Measurements from ENCODE around the gene RAPGEF3.

RAPGEF3 gene

GRCh38 chr12:47772738-47773061 is 14.0 kb upstream of the RAPGEF3 start:
- no peak for TF ChIP-seq POLR2A (IDR thresholded peaks at IDR 0.05; ENCODE audit: low read depth, low read length)
- TF ChIP-seq POLR2AphosphoS5 (IDR thresholded peaks at IDR 0.05; ENCODE audit: low read depth, low read length): no peak
- no peak for TF ChIP-seq TAF1 (IDR thresholded peaks at IDR 0.05; ENCODE audit: borderline replicate concordance, low read depth, low read length)
- no peak for FAIRE-seq

DNA sequence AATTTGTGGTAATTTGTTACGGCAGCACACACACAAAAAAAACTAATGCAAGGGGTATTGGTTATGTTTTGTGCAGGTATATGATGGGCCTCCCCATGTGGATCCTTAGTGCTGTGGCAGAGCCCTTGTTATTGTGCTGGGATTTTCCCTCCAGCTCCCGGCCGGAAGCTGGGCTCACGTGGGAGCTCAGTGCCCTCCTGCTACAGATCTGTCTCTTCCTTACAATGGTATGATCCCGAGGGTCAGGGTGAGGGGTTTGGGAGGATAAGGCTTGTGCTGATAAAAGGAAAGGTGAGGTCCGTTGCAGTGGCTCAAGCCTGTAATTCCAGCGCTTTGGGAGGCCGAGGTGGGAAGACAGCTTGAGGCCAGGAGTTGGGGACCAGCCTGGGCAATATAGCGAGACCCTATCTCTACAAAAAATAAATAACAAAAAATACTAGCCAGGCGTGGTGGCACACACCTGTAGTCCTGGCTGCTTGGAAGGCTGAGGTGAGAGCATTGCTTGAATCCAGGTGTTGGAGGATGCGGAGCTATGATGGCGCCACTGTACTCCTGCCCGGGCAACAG is 13.5 kb upstream of the RAPGEF3 start:
- FAIRE-seq: no peak
- TF ChIP-seq POLR2A (IDR thresholded peaks at IDR 0.05; ENCODE audit: low read depth, low read length): no peak
- no peak for TF ChIP-seq POLR2AphosphoS5 (IDR thresholded peaks at IDR 0.05; ENCODE audit: low read depth, low read length)
- no peak for TF ChIP-seq TAF1 (IDR thresholded peaks at IDR 0.05; ENCODE audit: borderline replicate concordance, low read depth, low read length)

More at GRCh38 chr12:47772738-47773061, 14.0 kb upstream of the RAPGEF3 start:
- DNase-seq (ENCODE audit: insufficient read length): no peak

DNA sequence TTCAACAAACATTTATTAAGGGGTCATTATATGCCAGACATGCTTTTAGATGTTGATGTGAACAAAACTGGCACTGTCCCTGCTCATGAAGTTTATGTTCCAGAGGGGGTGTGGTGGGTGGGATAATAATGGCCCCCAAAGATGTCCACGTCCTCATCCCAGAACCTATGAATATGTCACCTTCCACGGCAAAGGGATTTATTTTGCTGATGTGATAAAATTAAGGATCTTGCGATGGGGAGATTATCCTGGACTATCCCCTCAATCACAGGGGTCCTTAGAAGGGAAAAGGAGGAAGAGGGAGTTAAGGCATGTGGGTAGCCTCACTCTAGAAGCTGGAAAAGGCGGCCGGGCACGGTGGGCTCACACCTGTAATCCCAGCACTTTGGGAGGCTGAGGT is 12.6 kb upstream of the RAPGEF3 start:
- FAIRE-seq: no peak
- TF ChIP-seq POLR2A (IDR thresholded peaks at IDR 0.05; ENCODE audit: low read depth, low read length) (no peak), TAF1 (IDR thresholded peaks at IDR 0.05; ENCODE audit: borderline replicate concordance, low read depth, low read length) (no peak), POLR2AphosphoS5 (IDR thresholded peaks at IDR 0.05; ENCODE audit: low read depth, low read length) (no peak)
- DNase-seq (ENCODE audit: insufficient read length): no peak

More for the DNA sequence above, 13.5 kb upstream of the RAPGEF3 start:
- no peak for DNase-seq (ENCODE audit: insufficient read length)

DNA sequence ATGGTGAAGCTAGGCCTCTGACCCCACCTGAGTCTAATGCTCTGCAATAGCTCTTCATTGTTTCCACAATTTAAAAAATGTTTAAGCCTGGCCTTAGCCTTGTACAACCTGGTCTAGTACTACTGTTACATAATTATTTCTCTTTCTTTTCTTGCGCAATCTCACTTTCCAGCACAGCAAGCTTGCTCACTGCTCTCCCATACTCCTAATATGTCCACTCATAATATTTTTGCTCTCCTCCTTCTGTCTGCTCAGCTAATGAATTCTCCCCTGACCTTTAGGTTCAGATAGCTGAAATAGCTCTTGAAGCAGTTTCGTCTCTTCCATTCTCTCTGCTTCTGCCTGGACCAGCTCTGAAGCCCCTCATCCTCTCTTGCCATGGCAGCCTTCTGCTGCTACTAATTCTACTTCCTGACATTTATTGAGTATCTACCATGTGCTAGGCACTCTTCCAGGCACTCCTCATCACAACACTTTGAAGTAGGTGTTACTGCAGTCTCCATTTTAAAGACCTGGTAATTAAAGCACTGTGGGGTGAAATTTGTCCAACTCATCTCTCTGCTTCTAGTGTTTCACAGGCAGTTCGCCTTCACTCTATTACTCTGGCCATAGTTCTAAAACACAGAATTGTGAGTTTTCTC is 11.5 kb upstream of the RAPGEF3 start:
- FAIRE-seq (no peak), DNase-seq (ENCODE audit: insufficient read length) (no peak)
- TF ChIP-seq POLR2AphosphoS5 (IDR thresholded peaks at IDR 0.05; ENCODE audit: low read depth, low read length) (no peak), POLR2A (IDR thresholded peaks at IDR 0.05; ENCODE audit: low read depth, low read length) (no peak), TAF1 (IDR thresholded peaks at IDR 0.05; ENCODE audit: borderline replicate concordance, low read depth, low read length) (no peak)

DNA sequence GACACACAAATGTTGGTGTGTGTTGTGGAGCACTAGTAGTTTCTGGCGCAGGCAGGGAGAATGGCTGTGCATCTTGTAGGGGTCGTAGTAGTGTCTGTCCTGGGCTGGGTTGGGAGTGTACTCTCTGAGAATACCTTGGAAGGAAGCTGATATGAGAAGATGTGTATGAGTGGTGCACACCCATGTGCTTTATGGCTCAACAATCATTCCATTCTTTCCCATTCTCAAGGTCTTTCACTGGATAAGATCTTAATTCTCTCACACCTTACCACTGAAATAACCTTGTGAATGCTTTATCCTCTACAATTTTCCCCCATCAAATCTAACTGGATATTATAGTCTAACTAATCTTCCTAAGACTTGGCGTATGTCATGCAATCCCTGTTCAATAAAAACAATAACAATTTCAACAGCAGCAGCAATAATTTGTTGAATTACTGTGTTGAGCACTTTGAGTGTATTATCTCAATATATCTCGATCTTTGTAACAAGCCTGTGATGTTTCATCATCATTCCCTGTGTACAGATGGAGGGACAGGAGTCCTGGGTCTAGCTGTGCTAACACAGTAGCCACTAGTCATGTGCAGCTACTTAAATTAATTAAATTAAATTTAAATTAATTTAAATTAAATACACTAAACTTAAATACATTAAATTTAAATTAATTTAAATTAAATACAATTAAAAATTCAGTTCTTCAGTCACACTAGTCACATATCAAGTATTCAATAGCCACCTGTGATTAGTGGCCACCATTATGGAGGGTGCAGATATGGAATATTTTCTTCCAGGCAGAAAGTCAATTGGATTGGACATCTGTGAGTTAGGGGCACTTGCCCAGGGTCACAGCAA is 10.8 kb upstream of the RAPGEF3 start:
- no peak for FAIRE-seq
- DNase-seq (ENCODE audit: insufficient read length): no peak
- TF ChIP-seq TAF1 (IDR thresholded peaks at IDR 0.05; ENCODE audit: borderline replicate concordance, low read depth, low read length) (no peak), POLR2A (IDR thresholded peaks at IDR 0.05; ENCODE audit: low read depth, low read length) (no peak), POLR2AphosphoS5 (IDR thresholded peaks at IDR 0.05; ENCODE audit: low read depth, low read length) (no peak)

DNA sequence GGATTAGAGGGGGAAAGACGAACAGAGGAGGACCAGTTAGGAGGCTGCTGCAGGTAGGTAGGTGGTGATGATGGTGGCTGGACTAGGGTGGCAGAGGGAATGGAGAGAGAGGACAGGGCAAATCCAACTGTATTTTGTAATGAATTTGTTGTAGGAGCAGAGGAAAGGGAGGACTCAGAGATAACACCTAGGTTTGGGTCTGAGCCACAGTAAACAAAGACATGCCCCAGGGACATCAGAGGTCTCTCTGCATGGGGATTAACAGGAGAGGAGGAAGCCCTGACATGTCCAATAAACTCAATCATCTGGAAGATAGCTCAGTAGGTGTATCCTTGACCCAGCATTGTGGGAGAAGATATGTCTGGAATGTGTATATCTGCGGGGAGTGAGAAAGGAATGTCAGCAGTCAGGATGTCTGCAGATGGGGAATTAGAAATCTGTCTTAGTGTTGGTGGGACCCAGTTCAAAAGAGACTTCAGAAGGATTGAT is 9.7 kb upstream of the RAPGEF3 start:
- no peak for FAIRE-seq
- no peak for TF ChIP-seq TAF1 (IDR thresholded peaks at IDR 0.05; ENCODE audit: borderline replicate concordance, low read depth, low read length)
- no peak for TF ChIP-seq POLR2A (IDR thresholded peaks at IDR 0.05; ENCODE audit: low read depth, low read length)
- no peak for TF ChIP-seq POLR2AphosphoS5 (IDR thresholded peaks at IDR 0.05; ENCODE audit: low read depth, low read length)
- DNase-seq (ENCODE audit: insufficient read length): no peak

DNA sequence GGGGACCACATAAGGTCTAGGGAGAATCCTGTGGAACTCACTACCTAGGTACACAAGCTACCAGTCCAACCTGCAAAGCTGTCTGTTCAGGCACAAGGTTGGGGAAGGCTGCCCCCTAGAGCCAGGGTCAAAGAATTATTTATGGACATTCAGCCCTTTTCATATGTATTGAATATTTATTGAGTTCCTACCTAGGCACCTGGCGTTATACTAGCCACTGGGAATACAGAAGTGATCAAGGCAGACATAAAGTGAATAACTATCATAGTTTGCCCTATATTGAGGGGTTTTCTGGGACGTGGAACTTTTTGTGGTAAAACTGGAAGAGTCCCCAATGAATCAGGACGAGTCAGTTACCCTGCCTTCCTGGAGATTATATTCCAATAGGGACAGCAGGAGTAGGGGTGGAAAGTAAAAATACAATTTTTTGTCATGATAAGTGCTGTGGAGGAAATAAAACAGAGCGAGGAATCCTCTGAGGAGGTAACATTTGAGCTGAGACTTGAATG is 8.6 kb upstream of the RAPGEF3 start:
- TF ChIP-seq TAF1 (IDR thresholded peaks at IDR 0.05; ENCODE audit: borderline replicate concordance, low read depth, low read length) (no peak), POLR2AphosphoS5 (IDR thresholded peaks at IDR 0.05; ENCODE audit: low read depth, low read length) (no peak), POLR2A (IDR thresholded peaks at IDR 0.05; ENCODE audit: low read depth, low read length) (no peak)
- FAIRE-seq (peak; percentile 67), DNase-seq (ENCODE audit: insufficient read length) (no peak)

DNA sequence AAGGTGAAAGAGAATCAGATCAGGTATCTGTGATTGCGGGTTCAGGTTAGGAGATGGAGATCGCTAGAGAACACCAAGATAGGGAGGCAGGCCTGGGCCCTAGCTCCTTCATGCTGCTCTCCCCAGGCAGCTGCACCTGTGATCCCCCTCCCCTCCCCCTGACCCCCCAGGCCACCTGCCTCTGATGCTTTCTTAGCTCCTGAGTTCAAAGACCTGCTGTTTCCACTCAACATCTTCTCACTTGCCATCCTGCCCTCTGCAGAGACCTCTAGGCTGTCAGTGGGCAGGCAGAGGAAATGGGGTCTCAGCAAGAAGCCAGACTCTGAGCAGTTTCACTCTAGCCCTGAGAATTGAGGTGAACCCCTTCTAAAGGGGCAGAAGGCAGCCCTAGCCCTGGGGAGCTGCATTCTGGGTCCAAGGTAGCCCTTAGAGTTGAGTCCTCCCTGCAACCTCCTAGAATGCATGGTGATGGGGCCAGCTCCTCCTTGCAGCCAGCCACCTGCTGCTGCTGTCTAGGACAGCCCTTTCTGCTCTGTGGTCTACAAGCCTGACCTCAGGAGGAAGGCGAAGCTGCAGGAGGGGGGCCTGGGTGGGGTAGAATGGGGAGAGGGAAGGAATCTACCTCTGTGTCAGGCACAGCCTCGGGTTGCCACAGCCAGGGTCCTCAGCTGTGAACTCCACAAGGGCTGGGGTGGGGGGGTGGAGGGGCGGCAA is 8.0 kb upstream of the RAPGEF3 start:
- DNase-seq (ENCODE audit: insufficient read length) (no peak), FAIRE-seq (no peak)
- TF ChIP-seq POLR2AphosphoS5 (IDR thresholded peaks at IDR 0.05; ENCODE audit: low read depth, low read length) (no peak), TAF1 (IDR thresholded peaks at IDR 0.05; ENCODE audit: borderline replicate concordance, low read depth, low read length) (no peak), POLR2A (IDR thresholded peaks at IDR 0.05; ENCODE audit: low read depth, low read length) (no peak)

DNA sequence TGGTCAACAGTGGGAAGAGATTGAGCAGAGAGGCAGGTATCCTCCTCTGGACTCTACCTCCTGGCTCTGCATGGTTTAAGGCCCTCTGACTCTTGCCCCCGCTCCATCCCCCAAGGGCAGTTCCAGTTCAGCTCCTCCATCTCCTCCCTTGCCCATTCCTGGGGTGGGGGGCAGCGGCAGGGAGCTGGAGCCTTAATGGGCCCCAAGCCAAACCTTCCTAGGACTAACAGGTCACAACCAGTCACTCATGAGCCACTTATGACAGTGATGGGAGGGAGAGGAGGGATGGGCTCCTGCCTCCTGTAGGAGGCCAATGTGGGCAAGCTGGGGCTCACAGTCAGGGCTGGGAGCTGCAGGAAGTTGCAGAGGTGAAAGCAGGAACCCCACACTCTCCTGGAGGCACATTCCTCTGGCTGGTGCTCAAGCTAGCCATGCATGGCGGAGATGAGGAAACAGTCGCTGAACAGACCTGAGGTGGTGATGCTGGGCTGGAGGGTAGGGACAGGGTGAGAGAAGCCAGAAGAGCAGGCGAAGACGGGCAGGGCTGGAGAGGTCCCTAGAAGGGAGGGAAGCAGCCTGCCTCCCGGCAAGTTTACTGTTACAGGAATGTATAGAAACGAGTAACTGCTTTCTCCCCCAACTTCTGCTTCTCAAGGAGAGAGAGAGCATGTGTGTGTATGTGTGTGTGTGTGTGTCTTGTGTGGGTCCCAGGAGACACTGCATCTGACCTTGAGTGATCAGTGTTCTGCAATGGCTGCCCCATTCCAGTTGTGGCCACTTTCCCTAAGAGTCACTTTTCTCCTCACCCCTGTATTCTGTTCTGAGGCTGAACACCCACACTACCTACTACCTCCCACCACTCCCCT is 5.0 kb upstream of the RAPGEF3 start:
- TF ChIP-seq TAF1 (IDR thresholded peaks at IDR 0.05; ENCODE audit: borderline replicate concordance, low read depth, low read length) (no peak), POLR2AphosphoS5 (IDR thresholded peaks at IDR 0.05; ENCODE audit: low read depth, low read length) (no peak)
- FAIRE-seq (peak; percentile 9), DNase-seq (ENCODE audit: insufficient read length) (no peak)

DNA sequence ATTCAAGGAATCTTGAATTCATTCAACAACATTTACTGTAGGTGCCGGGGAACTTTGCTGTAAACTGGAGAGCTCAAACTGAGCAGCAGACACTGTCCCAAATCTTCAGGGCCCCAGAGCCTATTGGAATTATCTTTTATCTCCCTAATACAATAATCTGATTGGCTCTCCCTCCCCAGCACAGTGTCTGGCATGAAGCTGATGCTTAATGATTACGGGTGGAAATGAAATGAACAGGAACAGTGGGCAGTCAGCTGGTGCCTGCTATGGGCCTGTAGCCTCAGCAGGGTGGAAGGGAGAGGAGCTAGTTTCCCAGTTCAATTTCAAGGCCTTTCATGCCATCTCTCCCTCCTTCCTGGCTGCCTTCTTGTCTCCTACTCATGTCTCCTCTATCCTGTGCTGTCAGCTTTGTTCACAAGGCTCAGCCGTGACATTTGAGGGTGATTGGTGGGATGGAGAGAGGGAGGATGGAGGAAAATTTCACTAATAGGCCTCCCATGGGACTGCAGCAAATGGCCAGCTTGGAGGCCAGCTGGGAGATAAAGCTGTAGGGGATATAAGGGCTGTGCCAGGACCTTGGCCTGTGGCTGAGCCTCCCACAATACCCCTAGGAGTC is 4.3 kb upstream of the RAPGEF3 start:
- FAIRE-seq: no peak
- TF ChIP-seq POLR2A (IDR thresholded peaks at IDR 0.05; ENCODE audit: low read depth, low read length): no peak
- TF ChIP-seq TAF1 (IDR thresholded peaks at IDR 0.05; ENCODE audit: borderline replicate concordance, low read depth, low read length): no peak
- no peak for TF ChIP-seq POLR2AphosphoS5 (IDR thresholded peaks at IDR 0.05; ENCODE audit: low read depth, low read length)
- no peak for DNase-seq (ENCODE audit: insufficient read length)
